GM23338 (cell line): ENCODE measurements around the gene ZNF385C. TPM values are rescaled to one million over a fixed set of nuclear protein-coding genes. Genes with fewer than 3 reads are reported as not detected.

Experiments
- ATAC-seq: fragments of 200-7000 bp; cut with Tn5 transposase; 3 replicates; pipeline ENCODE4 v1.9.1; 2020
- DNase-seq: peaks from one replicate; pipeline ENCODE4 v3.0.0-alpha.2; 2015; ENCODE audit warnings: low spot score
- H2AFZ ChIP-seq: fragments of 200-600 bp; sonication (generic); 2 replicates; pipeline ENCODE4 v1.8.0; 2016; ENCODE audit warnings: antibody characterized with exemption, mild to moderate bottlenecking, moderate library complexity
- H3F3A ChIP-seq: fragments of 200-600 bp; sonication (generic); replicated peaks from 2 replicates; pipeline ENCODE4 v1.8.0; 2017; ENCODE audit warnings: antibody characterized with exemption, mixed run types, low read depth
- H3K27ac ChIP-seq: fragments of 200-600 bp; sonication (generic); 2 replicates; pipeline ENCODE4 v1.6.1; 2016; ENCODE audit warnings: low read depth
- H3K27me3 ChIP-seq: fragments of 200-600 bp; sonication (generic); 2 replicates; pipeline ENCODE4 v1.8.0; 2016; ENCODE audit warnings: mild to moderate bottlenecking, mixed run types, moderate library complexity; ENCODE audit not compliant: insufficient read depth
- H3K36me3 ChIP-seq: fragments of 200-600 bp; sonication (generic); 2 replicates; pipeline ENCODE4 v1.8.0; 2016; ENCODE audit warnings: mild to moderate bottlenecking; ENCODE audit not compliant: insufficient read depth
- H3K4me1 ChIP-seq: fragments of 200-600 bp; sonication (generic); 2 replicates; pipeline ENCODE4 v1.8.0; 2016; ENCODE audit warnings: mild to moderate bottlenecking, moderate library complexity; ENCODE audit not compliant: insufficient read depth
- H3K4me2 ChIP-seq: fragments of 200-600 bp; sonication (generic); 2 replicates; pipeline ENCODE4 v1.7.1; 2017; ENCODE audit warnings: mixed run types
- H3K4me3 ChIP-seq: fragments of 200-600 bp; sonication (generic); 2 replicates; pipeline ENCODE4 v1.6.1; 2016; ENCODE audit warnings: mixed run types
- H3K79me2 ChIP-seq: fragments of 200-600 bp; sonication (generic); replicated peaks from 2 replicates; pipeline ENCODE4 v1.8.0; 2017; ENCODE audit warnings: mild to moderate bottlenecking; ENCODE audit not compliant: insufficient read depth
- H3K9me2 ChIP-seq: fragments of 200-600 bp; sonication (generic); 2 replicates; pipeline ENCODE4 v1.8.0; 2017; ENCODE audit not compliant: insufficient read depth
- H4K20me1 ChIP-seq: fragments of 200-600 bp; sonication (generic); replicated peaks from 2 replicates; pipeline ENCODE4 v1.8.0; 2017; ENCODE audit warnings: mild to moderate bottlenecking; ENCODE audit not compliant: insufficient read depth
- H3K27ac Mint-ChIP-seq: 2 replicates; pipeline ENCODE4 v1.8.0; 2020; ENCODE audit warnings: inconsistent platforms, mild to moderate bottlenecking, moderate library complexity, mixed read lengths
- H3K27me3 Mint-ChIP-seq: 3 replicates; pipeline ENCODE4 v1.8.0; 2022; ENCODE audit warnings: low read depth, mild to moderate bottlenecking, moderate library complexity, mixed read lengths, inconsistent platforms; ENCODE audit not compliant: insufficient read depth, poor library complexity
- H3K36me3 Mint-ChIP-seq: 3 replicates; pipeline ENCODE4 v1.8.0; 2021; ENCODE audit warnings: low read depth, mild to moderate bottlenecking, inconsistent platforms, moderate library complexity, mixed read lengths
- H3K4me1 Mint-ChIP-seq: 3 replicates; pipeline ENCODE4 v1.8.0; 2020; ENCODE audit warnings: mild to moderate bottlenecking, inconsistent platforms, mixed read lengths
- H3K4me3 Mint-ChIP-seq: 3 replicates; pipeline ENCODE4 v1.8.0; 2021; ENCODE audit warnings: moderate library complexity, mild to moderate bottlenecking, inconsistent platforms, mixed read lengths
- H3K9me3 Mint-ChIP-seq: 3 replicates; pipeline ENCODE4 v1.8.0; 2020; ENCODE audit warnings: moderate library complexity, mild to moderate bottlenecking, inconsistent platforms, mixed read lengths
- CREB1 ChIP-seq: fragments of 250-450 bp; sonication (Bioruptor Pico); IDR thresholded peaks from 2 replicates; pipeline ENCODE4 v1.5.0; 2020; ENCODE audit warnings: low read depth, mild to moderate bottlenecking, moderate library complexity
- EZH2 ChIP-seq: fragments of 200-600 bp; sonication (generic); IDR thresholded peaks from one replicate; pipeline ENCODE4 v1.8.0; 2017; ENCODE audit warnings: antibody characterized with exemption, mild to moderate bottlenecking, low read depth; ENCODE audit not compliant: unreplicated experiment
- NANOG ChIP-seq: IDR thresholded peaks from 2 replicates; pipeline ENCODE4 v1.6.1; 2016; ENCODE audit warnings: antibody characterized with exemption, borderline replicate concordance
- ZNF114 ChIP-seq: fragments of 250-450 bp; sonication (Bioruptor Pico); IDR thresholded peaks from 2 replicates; pipeline ENCODE4 v1.5.0; 2020; ENCODE audit warnings: mild to moderate bottlenecking, moderate library complexity
- polyA plus RNA-seq: library from polyadenylated mRNA; unstranded; fragments of >200 nt; fragmentation: Nextera tagmentation; extraction: Ambion mirVana; gene quantifications from 2 replicates; pipeline ENCODE4 v1.2.1, GENCODE V29; 2016
- total RNA-seq: library from RNA; depleted of rRNA; stranded (reverse); fragments of >200 nt; shearing (Covaris generic); gene quantifications from 2 replicates; pipeline ENCODE4 v1.2.3, GENCODE V29; 2014
- TF ChIP-seq, protein P1 (sequence below): fragments of 250-450 bp; sonication (Bioruptor Pico); IDR thresholded peaks from 2 replicates; pipeline ENCODE4 v1.5.0; 2020; ENCODE audit warnings: mild to moderate bottlenecking, moderate library complexity
- TF ChIP-seq, protein P2 (sequence below): IDR thresholded peaks from one replicate; pipeline ENCODE4 v1.6.1; 2018; ENCODE audit warnings: antibody characterized with exemption; ENCODE audit not compliant: unreplicated experiment

The ZNF385C gene
- total and polyA plus RNA-seq, 2 experiments from 2014 or later: 1.9 to 3.1 TPM

DNA sequence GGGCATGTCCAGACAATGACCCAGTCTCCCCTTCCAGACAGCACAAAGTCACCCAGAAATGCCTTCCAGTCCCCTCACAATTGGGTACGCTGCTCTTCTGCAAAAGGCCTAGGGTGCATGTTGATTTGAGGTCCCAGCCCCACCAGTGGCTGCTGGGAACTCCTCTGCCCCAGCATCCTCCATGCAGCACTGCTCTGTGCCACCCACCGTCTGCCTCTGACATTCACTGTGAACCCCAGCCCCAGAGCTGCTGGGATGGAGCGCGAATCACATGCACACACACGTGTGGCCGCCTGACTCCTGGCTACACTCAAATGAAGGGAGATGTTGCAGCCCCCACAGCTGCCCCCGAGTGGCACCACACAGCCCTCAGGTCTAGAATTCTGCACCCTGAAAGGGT, 46.6 kb downstream of the ZNF385C start:
- ATAC-seq (no peak), DNase-seq (no peak)
- Histone ChIP-seq H3K4me1 (peaks cover 34% of the 10 kb centered on the region), H3K9me2 (no peaks in the 10 kb centered on the region), H3K4me2 (peak overlapping the region; percentile 84; the same call in 1 of the 2 replicates), H3K79me2 (no peaks in the 10 kb centered on the region), H3K4me3 (no peak overlapping the region), H3F3A (0 out of 2 replicates have a peak, but pooled peaks cover 7% of the 10 kb centered on the region), H3K27ac (no peak overlapping the region), H2AFZ (no peak overlapping the region), H4K20me1 (no peaks in the 10 kb centered on the region), H3K27me3 (no peaks in the 10 kb centered on the region), H3K36me3 (no peaks in the 10 kb centered on the region)
- peak overlapping the region; percentile 42; the same call in 2 of the 3 replicates for H3K4me3 Mint-ChIP-seq
- H3K4me1 Mint-ChIP-seq: peaks cover 52% of the 10 kb centered on the region
- no peaks in the 10 kb centered on the region for H3K36me3 Mint-ChIP-seq
- no peaks in the 10 kb centered on the region for H3K9me3 Mint-ChIP-seq
- no peak overlapping the region for H3K27ac Mint-ChIP-seq
- peaks cover 22% of the 10 kb centered on the region for H3K27me3 Mint-ChIP-seq
- TF ChIP-seq, protein P1, sequence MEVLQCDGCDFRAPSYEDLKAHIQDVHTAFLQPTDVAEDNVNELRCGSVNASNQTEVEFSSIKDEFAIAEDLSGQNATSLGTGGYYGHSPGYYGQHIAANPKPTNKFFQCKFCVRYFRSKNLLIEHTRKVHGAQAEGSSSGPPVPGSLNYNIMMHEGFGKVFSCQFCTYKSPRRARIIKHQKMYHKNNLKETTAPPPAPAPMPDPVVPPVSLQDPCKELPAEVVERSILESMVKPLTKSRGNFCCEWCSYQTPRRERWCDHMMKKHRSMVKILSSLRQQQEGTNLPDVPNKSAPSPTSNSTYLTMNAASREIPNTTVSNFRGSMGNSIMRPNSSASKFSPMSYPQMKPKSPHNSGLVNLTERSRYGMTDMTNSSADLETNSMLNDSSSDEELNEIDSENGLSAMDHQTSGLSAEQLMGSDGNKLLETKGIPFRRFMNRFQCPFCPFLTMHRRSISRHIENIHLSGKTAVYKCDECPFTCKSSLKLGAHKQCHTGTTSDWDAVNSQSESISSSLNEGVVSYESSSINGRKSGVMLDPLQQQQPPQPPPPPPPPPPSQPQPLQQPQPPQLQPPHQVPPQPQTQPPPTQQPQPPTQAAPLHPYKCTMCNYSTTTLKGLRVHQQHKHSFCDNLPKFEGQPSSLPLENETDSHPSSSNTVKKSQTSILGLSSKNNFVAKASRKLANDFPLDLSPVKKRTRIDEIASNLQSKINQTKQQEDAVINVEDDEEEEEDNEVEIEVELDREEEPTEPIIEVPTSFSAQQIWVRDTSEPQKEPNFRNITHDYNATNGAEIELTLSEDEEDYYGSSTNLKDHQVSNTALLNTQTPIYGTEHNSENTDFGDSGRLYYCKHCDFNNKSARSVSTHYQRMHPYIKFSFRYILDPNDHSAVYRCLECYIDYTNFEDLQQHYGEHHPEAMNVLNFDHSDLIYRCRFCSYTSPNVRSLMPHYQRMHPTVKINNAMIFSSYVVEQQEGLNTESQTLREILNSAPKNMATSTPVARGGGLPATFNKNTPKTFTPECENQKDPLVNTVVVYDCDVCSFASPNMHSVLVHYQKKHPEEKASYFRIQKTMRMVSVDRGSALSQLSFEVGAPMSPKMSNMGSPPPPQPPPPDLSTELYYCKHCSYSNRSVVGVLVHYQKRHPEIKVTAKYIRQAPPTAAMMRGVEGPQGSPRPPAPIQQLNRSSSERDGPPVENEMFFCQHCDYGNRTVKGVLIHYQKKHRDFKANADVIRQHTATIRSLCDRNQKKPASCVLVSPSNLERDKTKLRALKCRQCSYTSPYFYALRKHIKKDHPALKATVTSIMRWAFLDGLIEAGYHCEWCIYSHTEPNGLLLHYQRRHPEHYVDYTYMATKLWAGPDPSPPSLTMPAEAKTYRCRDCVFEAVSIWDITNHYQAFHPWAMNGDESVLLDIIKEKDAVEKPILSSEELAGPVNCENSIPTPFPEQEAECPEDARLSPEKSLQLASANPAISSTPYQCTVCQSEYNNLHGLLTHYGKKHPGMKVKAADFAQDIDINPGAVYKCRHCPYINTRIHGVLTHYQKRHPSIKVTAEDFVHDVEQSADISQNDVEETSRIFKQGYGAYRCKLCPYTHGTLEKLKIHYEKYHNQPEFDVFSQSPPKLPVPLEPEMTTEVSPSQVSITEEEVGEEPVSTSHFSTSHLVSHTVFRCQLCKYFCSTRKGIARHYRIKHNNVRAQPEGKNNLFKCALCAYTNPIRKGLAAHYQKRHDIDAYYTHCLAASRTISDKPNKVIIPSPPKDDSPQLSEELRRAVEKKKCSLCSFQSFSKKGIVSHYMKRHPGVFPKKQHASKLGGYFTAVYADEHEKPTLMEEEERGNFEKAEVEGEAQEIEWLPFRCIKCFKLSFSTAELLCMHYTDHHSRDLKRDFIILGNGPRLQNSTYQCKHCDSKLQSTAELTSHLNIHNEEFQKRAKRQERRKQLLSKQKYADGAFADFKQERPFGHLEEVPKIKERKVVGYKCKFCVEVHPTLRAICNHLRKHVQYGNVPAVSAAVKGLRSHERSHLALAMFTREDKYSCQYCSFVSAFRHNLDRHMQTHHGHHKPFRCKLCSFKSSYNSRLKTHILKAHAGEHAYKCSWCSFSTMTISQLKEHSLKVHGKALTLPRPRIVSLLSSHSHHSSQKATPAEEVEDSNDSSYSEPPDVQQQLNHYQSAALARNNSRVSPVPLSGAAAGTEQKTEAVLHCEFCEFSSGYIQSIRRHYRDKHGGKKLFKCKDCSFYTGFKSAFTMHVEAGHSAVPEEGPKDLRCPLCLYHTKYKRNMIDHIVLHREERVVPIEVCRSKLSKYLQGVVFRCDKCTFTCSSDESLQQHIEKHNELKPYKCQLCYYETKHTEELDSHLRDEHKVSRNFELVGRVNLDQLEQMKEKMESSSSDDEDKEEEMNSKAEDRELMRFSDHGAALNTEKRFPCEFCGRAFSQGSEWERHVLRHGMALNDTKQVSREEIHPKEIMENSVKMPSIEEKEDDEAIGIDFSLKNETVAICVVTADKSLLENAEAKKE: no peak
- TF ChIP-seq CREB1: no peak
- no peak for TF ChIP-seq NANOG
- TF ChIP-seq, protein P2, sequence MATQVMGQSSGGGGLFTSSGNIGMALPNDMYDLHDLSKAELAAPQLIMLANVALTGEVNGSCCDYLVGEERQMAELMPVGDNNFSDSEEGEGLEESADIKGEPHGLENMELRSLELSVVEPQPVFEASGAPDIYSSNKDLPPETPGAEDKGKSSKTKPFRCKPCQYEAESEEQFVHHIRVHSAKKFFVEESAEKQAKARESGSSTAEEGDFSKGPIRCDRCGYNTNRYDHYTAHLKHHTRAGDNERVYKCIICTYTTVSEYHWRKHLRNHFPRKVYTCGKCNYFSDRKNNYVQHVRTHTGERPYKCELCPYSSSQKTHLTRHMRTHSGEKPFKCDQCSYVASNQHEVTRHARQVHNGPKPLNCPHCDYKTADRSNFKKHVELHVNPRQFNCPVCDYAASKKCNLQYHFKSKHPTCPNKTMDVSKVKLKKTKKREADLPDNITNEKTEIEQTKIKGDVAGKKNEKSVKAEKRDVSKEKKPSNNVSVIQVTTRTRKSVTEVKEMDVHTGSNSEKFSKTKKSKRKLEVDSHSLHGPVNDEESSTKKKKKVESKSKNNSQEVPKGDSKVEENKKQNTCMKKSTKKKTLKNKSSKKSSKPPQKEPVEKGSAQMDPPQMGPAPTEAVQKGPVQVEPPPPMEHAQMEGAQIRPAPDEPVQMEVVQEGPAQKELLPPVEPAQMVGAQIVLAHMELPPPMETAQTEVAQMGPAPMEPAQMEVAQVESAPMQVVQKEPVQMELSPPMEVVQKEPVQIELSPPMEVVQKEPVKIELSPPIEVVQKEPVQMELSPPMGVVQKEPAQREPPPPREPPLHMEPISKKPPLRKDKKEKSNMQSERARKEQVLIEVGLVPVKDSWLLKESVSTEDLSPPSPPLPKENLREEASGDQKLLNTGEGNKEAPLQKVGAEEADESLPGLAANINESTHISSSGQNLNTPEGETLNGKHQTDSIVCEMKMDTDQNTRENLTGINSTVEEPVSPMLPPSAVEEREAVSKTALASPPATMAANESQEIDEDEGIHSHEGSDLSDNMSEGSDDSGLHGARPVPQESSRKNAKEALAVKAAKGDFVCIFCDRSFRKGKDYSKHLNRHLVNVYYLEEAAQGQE: no peak
- TF ChIP-seq ZNF114 (CRISPR knock-in tag): no peak
- no peak for TF ChIP-seq EZH2
